Measurements from ENCODE around the gene SEBOX.

Gene SEBOX

GRCh38 chr17:28392491-28392890 is 27.5 kb upstream of the SEBOX start:
- Histone ChIP-seq H3K79me2 (ENCODE audit: control insufficient read depth, insufficient read depth, low read length, poor library complexity) (no peaks in the 10 kb centered on the region), H3K4me3 (ENCODE audit: low read depth, low read length) (no peak overlapping the region), H3K9ac (ENCODE audit: low read length) (no peak overlapping the region), H3K9me3 (ENCODE audit: insufficient read depth, low read depth, low read length) (no peaks in the 10 kb centered on the region), H2AFZ (ENCODE audit: insufficient read depth, low read length, poor library complexity) (no peak overlapping the region), H2BK5ac (ENCODE audit: low read depth, low read length, poor library complexity) (no peak overlapping the region), H3K4me1 (ENCODE audit: control insufficient read depth in 1 of 2, insufficient read depth in 2 of 2, low read length in 2 of 2) (peaks cover 14 to 16% of the 10 kb centered on the region in 2 experiments), H3K36me3 (ENCODE audit: control insufficient read depth in 1 of 2, insufficient read depth in 2 of 2, low read length in 2 of 2) (no peaks in the 10 kb centered on the region), H2AK5ac (ENCODE audit: low read length) (no peak overlapping the region), H2BK12ac (ENCODE audit: low read length) (no peak overlapping the region), H2BK120ac (ENCODE audit: insufficient read depth, low read length, poor library complexity) (no peak overlapping the region), H3K23ac (ENCODE audit: low read length) (no peak overlapping the region), H3K27me3 (ENCODE audit: insufficient read depth, low read length) (no peaks in the 10 kb centered on the region), H3K27ac (ENCODE audit: low read depth, low read length) (no peak overlapping the region), H3K18ac (ENCODE audit: low read length) (no peak overlapping the region), H3K4ac (ENCODE audit: low read depth, low read length) (no peak overlapping the region), H4K12ac (ENCODE audit: low read depth, low read length) (no peak overlapping the region), H3K4me2 (ENCODE audit: low read length) (no peak overlapping the region), H4K91ac (ENCODE audit: low read depth, low read length) (no peak overlapping the region), H4K8ac (ENCODE audit: low read depth, low read length) (no peak overlapping the region), H3K14ac (ENCODE audit: low read length) (no peak overlapping the region), H3K79me1 (ENCODE audit: low read length) (peaks cover 3% of the 10 kb centered on the region)
- no CpG with 5 or more reads among the region's 10 CpGs for WGBS (ENCODE audit: extremely low coverage, insufficient coverage, insufficient read length)
- no peak for DNase-seq

GRCh38 chr17:28391401-28391800 is 26.4 kb upstream of the SEBOX start:
- H3K79me1 ChIP-seq (ENCODE audit: low read length) = peaks cover 3% of the 10 kb centered on the region
- H2AK5ac ChIP-seq (ENCODE audit: low read length) = no peak overlapping the region
- H4K12ac ChIP-seq (ENCODE audit: low read depth, low read length) = no peak overlapping the region
- H3K4me3 ChIP-seq (ENCODE audit: low read depth, low read length) = no peak overlapping the region
- H3K36me3 ChIP-seq (ENCODE audit: control insufficient read depth in 1 of 2, insufficient read depth in 2 of 2, low read length in 2 of 2) = no peaks in the 10 kb centered on the region
- H2BK120ac ChIP-seq (ENCODE audit: insufficient read depth, low read length, poor library complexity) = no peak overlapping the region
- H3K4me1 ChIP-seq (ENCODE audit: control insufficient read depth in 1 of 2, insufficient read depth in 2 of 2, low read length in 2 of 2) = peaks cover 10 to 11% of the 10 kb centered on the region in 2 experiments
- no peak overlapping the region for H2BK12ac ChIP-seq (ENCODE audit: low read length)
- H3K27ac ChIP-seq (ENCODE audit: low read depth, low read length) = no peak overlapping the region
- no peaks in the 10 kb centered on the region for H3K79me2 ChIP-seq (ENCODE audit: control insufficient read depth, insufficient read depth, low read length, poor library complexity)
- no peak overlapping the region for H3K14ac ChIP-seq (ENCODE audit: low read length)
- WGBS (ENCODE audit: extremely low coverage, insufficient coverage, insufficient read length) = no CpG with 5 or more reads among the region's 2 CpGs
- no peak overlapping the region for H3K23ac ChIP-seq (ENCODE audit: low read length)
- H3K9ac ChIP-seq (ENCODE audit: low read length) = no peak overlapping the region
- H2AFZ ChIP-seq (ENCODE audit: insufficient read depth, low read length, poor library complexity) = no peak overlapping the region
- no peak overlapping the region for H3K4ac ChIP-seq (ENCODE audit: low read depth, low read length)
- H2BK5ac ChIP-seq (ENCODE audit: low read depth, low read length, poor library complexity) = no peak overlapping the region
- no peak overlapping the region for H4K8ac ChIP-seq (ENCODE audit: low read depth, low read length)
- no peak overlapping the region for H3K4me2 ChIP-seq (ENCODE audit: low read length)
- H3K27me3 ChIP-seq (ENCODE audit: insufficient read depth, low read length) = no peaks in the 10 kb centered on the region
- no peak overlapping the region for H3K18ac ChIP-seq (ENCODE audit: low read length)
- no peak for DNase-seq
- H3K9me3 ChIP-seq (ENCODE audit: insufficient read depth, low read depth, low read length) = no peaks in the 10 kb centered on the region
- H4K91ac ChIP-seq (ENCODE audit: low read depth, low read length) = no peak overlapping the region

GRCh38 chr17:28390984-28391383 is 26.0 kb upstream of the SEBOX start:
- no CpG with 5 or more reads among the region's 1 CpG for WGBS (ENCODE audit: extremely low coverage, insufficient coverage, insufficient read length)
- no peak overlapping the region for H3K4ac ChIP-seq (ENCODE audit: low read depth, low read length)
- H4K8ac ChIP-seq (ENCODE audit: low read depth, low read length) = no peak overlapping the region

GRCh38 chr17:28390563-28390962 is 25.6 kb upstream of the SEBOX start:
- no peaks in the 10 kb centered on the region for H3K27me3 ChIP-seq (ENCODE audit: insufficient read depth, low read length)
- no peak overlapping the region for H3K4ac ChIP-seq (ENCODE audit: low read depth, low read length)
- no peak overlapping the region for H2BK120ac ChIP-seq (ENCODE audit: insufficient read depth, low read length, poor library complexity)
- H3K9ac ChIP-seq (ENCODE audit: low read length) = no peak overlapping the region
- no CpG with 5 or more reads among the region's 2 CpGs for WGBS (ENCODE audit: extremely low coverage, insufficient coverage, insufficient read length)
- no peak overlapping the region for H2BK12ac ChIP-seq (ENCODE audit: low read length)
- H4K8ac ChIP-seq (ENCODE audit: low read depth, low read length) = no peak overlapping the region
- H2BK5ac ChIP-seq (ENCODE audit: low read depth, low read length, poor library complexity) = no peak overlapping the region
- H3K9me3 ChIP-seq (ENCODE audit: insufficient read depth, low read depth, low read length) = no peaks in the 10 kb centered on the region
- no peak overlapping the region for H4K91ac ChIP-seq (ENCODE audit: low read depth, low read length)
- no peak overlapping the region for H2AFZ ChIP-seq (ENCODE audit: insufficient read depth, low read length, poor library complexity)
- H3K23ac ChIP-seq (ENCODE audit: low read length) = no peak overlapping the region
- H3K79me2 ChIP-seq (ENCODE audit: control insufficient read depth, insufficient read depth, low read length, poor library complexity) = no peaks in the 10 kb centered on the region
- no peak overlapping the region for H3K4me3 ChIP-seq (ENCODE audit: low read depth, low read length)
- DNase-seq = peak in 1 of 2 donors; percentile 40
- no peak overlapping the region for H3K14ac ChIP-seq (ENCODE audit: low read length)
- no peak overlapping the region for H3K4me2 ChIP-seq (ENCODE audit: low read length)
- H4K12ac ChIP-seq (ENCODE audit: low read depth, low read length) = no peak overlapping the region
- no peaks in the 10 kb centered on the region for H3K79me1 ChIP-seq (ENCODE audit: low read length)
- H3K18ac ChIP-seq (ENCODE audit: low read length) = no peak overlapping the region
- H3K27ac ChIP-seq (ENCODE audit: low read depth, low read length) = no peak overlapping the region
- no peaks in the 10 kb centered on the region for H3K36me3 ChIP-seq (ENCODE audit: control insufficient read depth in 1 of 2, insufficient read depth in 2 of 2, low read length in 2 of 2)
- H3K4me1 ChIP-seq (ENCODE audit: control insufficient read depth in 1 of 2, insufficient read depth in 2 of 2, low read length in 2 of 2) = peaks cover 5 to 6% of the 10 kb centered on the region in 2 experiments
- H2AK5ac ChIP-seq (ENCODE audit: low read length) = no peak overlapping the region

More at GRCh38 chr17:28390984-28391383, 26.0 kb upstream of the SEBOX start:
- Histone ChIP-seq H3K4me3 (ENCODE audit: low read depth, low read length) (no peak overlapping the region), H4K12ac (ENCODE audit: low read depth, low read length) (no peak overlapping the region), H2AK5ac (ENCODE audit: low read length) (no peak overlapping the region), H3K14ac (ENCODE audit: low read length) (no peak overlapping the region), H2BK120ac (ENCODE audit: insufficient read depth, low read length, poor library complexity) (no peak overlapping the region), H3K9me3 (ENCODE audit: insufficient read depth, low read depth, low read length) (no peaks in the 10 kb centered on the region), H3K4me2 (ENCODE audit: low read length) (no peak overlapping the region), H2BK5ac (ENCODE audit: low read depth, low read length, poor library complexity) (no peak overlapping the region), H2BK12ac (ENCODE audit: low read length) (no peak overlapping the region), H4K91ac (ENCODE audit: low read depth, low read length) (no peak overlapping the region), H3K4me1 (ENCODE audit: control insufficient read depth in 1 of 2, insufficient read depth in 2 of 2, low read length in 2 of 2) (peaks cover 8 to 10% of the 10 kb centered on the region in 2 experiments), H2AFZ (ENCODE audit: insufficient read depth, low read length, poor library complexity) (no peak overlapping the region), H3K79me2 (ENCODE audit: control insufficient read depth, insufficient read depth, low read length, poor library complexity) (no peaks in the 10 kb centered on the region), H3K23ac (ENCODE audit: low read length) (no peak overlapping the region), H3K79me1 (ENCODE audit: low read length) (peaks cover 2% of the 10 kb centered on the region), H3K18ac (ENCODE audit: low read length) (no peak overlapping the region), H3K27me3 (ENCODE audit: insufficient read depth, low read length) (no peaks in the 10 kb centered on the region), H3K36me3 (ENCODE audit: control insufficient read depth in 1 of 2, insufficient read depth in 2 of 2, low read length in 2 of 2) (no peaks in the 10 kb centered on the region), H3K9ac (ENCODE audit: low read length) (no peak overlapping the region), H3K27ac (ENCODE audit: low read depth, low read length) (no peak overlapping the region)
- no peak for DNase-seq

All from trophoblast cell (in vitro differentiated cells and primary cell).